ENCODE results near the gene LRTM1.

Gene LRTM1

DNA sequence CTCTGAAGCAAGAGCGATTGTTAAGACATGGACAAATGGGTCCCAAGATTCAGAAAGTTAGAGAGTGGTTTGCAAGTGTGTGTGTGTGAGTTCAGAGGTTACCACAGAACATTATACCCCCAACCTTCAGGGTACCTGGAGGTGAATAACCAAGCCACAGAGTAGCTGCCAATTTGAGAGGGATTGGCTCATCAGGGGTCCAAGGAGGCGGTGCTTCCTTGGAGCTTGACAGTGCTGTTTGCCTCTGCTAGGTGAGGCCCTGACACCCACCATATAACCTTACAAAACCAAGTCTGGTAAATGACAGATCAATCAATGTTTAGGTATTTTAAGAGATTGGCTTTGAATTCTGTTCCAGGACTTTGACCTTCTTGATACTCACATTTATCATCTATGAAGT is 35.7 kb downstream of the LRTM1 start:
- no peak for TF ChIP-seq GATA3 (IDR thresholded peaks at IDR 0.05; ENCODE audit: low read depth, low read length)
- TF ChIP-seq GATA2 (IDR thresholded peaks at IDR 0.05; ENCODE audit: low read depth, low read length) = no peak

DNA sequence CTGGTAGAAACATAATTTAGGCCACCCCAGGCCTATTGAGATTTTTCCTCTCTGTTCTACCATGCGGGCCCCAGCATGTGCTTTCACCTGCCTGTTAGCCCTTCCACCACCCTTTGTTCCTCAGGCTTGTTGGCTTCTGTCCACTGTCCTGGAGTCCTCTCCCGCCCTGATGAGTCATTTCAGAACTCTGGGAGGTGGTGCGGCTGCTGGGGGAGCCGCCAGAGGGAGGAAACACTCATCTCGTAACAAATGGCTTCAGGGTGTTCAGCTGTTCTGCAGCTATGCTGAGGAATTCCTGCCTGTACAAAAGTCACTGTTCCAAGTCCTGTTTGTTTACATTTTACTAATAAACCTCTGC is 36.3 kb downstream of the LRTM1 start:
- TF ChIP-seq GATA2 (IDR thresholded peaks at IDR 0.05; ENCODE audit: low read depth, low read length) (no peak), GATA3 (IDR thresholded peaks at IDR 0.05; ENCODE audit: low read depth, low read length) (no peak)

DNA sequence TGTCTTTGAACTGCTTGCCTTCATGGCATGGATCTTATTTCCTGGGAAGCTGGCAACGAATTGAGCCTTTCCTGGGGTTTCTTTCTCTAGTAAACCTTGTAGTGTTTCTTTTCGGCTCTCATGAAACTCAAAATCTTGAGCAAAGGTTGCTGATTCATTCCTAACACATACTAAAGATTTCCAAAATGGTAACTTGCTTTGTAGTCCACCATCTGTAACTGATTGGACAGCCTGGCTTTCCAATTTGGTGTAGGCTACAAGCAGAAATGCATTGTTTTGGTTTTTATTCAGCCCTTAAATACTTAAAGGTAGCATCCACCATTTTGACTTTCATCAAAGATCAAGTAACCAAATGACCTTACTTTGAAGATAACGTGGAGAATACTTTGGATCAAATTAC is 38.1 kb downstream of the LRTM1 start:
- TF ChIP-seq GATA2 (IDR thresholded peaks at IDR 0.05; ENCODE audit: low read depth, low read length) (no peak), GATA3 (IDR thresholded peaks at IDR 0.05; ENCODE audit: low read depth, low read length) (no peak)

DNA sequence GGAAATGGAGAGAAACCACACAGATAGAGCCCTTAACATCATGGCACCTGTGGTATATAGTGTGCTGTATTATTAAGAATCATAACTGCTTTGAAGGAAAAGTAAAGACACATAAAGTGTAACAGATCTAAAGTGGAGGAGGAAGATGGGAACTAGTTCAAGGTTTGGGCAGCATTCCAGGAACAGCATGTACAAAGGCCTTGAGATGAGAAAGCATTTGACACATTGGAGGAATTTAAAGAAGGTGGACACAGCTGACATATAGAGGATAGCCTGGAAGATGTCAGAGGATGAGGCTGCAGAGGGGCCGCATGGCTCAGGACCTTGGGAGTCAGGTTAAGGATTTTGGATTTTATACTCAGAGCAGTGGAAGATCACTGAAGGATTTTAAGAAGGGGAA is 39.0 kb downstream of the LRTM1 start:
- TF ChIP-seq GATA2 (IDR thresholded peaks at IDR 0.05; ENCODE audit: low read depth, low read length) (no peak), GATA3 (IDR thresholded peaks at IDR 0.05; ENCODE audit: low read depth, low read length) (no peak)

DNA sequence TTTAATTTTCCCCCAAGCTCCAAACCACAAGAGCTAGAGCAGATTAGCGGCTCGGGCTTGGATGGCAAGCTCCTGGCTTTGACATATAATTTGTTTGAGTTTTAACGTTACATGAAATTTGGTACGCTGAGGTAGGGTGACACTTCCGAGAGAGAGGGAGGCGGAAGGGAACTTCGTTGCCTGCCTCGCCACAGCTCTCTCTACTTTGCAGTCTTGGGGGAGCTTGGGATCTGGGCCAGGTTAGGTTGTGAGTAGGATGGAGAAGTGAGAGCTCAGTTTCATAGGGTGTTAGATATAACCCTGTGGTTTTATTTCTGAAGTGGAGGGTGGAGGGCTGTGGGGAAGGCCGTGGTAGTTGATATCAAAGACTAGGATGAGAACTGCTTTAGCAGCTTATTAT is 39.7 kb downstream of the LRTM1 start:
- TF ChIP-seq GATA2 (IDR thresholded peaks at IDR 0.05; ENCODE audit: low read depth, low read length) = no peak
- TF ChIP-seq GATA3 (IDR thresholded peaks at IDR 0.05; ENCODE audit: low read depth, low read length) = no peak

DNA sequence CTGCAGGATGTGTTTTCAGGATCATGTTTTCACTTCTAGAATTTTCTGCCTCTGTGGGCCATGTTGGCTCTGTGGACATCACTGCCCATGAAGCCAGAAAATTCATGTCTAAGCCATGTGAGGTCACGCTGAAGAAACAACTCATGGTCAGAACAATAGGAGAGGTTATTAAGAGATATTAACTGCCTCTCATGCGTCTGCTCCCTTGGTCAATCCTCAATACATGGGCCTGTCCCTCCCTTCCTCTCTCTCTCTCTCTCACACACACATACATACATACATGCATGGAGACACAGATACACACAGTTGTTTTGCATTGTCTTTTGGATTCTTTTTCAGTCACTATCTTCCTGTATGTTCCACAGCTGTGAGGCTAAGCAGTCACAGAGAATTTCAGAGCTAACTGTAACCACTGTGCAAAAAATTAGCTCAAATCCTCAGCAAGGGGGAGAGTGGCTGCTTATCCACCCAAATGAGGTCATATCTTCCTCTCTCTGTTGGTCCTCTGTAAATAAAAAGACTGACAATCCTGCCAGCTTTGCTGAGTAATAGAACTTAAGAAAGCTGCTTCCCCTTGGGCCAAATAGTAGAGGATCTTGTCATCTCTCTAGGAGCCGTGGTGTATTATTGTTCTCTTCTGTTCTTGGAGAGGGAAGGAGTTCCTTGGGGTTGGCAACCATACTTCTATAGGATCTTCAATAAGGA is 45.6 kb downstream of the LRTM1 start:
- no peak for TF ChIP-seq GATA3 (IDR thresholded peaks at IDR 0.05; ENCODE audit: low read depth, low read length)
- TF ChIP-seq GATA2 (IDR thresholded peaks at IDR 0.05; ENCODE audit: low read depth, low read length) = no peak

DNA sequence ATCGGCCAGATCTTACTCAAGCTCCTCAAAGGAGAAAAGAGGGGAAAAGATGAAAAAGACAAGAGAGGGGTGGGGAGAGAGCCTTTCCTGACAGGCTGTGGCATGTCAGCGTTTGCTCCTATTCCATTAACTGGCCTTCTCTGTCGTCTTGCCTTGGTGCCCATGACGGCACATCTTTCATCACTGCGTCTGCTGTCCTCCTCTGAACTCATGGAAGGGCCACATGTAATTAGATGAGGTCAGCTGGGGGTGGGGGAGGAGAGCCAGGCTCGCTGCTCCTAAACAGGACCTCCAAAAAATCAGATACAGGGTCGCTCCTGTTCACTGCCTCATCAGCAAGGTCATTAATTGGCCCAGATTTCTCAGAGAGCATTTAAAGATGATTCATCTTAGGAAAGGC is 49.7 kb downstream of the LRTM1 start:
- TF ChIP-seq GATA2 (IDR thresholded peaks at IDR 0.05; ENCODE audit: low read depth, low read length) = no peak
- no peak for TF ChIP-seq GATA3 (IDR thresholded peaks at IDR 0.05; ENCODE audit: low read depth, low read length)

DNA sequence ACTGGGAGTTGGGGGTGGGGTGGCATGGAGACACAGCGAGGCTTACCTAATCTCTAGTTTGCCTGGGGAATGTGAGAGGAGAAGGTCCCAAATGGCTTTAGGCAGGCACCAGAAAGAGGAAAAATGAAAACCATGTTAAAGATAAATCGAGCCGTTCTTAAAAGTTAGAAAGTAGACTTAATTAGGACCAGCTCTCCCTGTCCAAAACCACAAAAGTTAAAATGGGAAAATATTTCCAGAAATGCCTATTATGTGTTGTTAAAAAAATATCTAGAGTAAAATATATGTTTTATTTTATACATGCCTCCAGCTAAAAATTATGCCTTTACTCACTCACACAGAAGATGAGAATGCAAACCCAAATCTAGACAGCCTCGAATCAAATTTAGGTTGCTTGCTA is 50.1 kb downstream of the LRTM1 start:
- no peak for TF ChIP-seq GATA3 (IDR thresholded peaks at IDR 0.05; ENCODE audit: low read depth, low read length)
- TF ChIP-seq GATA2 (IDR thresholded peaks at IDR 0.05; ENCODE audit: low read depth, low read length) = no peak

DNA sequence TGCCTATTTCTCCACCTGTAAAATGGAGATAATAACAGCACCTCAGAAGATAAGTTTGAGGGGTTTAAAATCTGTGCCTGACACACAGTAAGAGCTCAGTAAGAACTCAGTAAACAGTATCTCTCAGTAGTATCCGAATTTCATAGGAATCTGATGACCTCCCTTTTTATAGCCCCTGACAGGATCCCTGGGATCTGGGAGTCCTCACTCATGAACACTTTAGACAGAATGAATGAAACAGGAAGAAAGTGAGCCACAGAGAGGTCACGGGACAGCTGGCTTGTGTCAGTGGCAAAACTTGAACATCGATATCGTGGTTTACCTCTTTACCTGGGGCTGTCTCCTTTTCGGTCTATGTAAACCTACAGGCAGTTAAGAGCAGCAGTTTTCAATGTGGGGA is 51.2 kb downstream of the LRTM1 start:
- no peak for TF ChIP-seq GATA3 (IDR thresholded peaks at IDR 0.05; ENCODE audit: low read depth, low read length)
- no peak for TF ChIP-seq GATA2 (IDR thresholded peaks at IDR 0.05; ENCODE audit: low read depth, low read length)

DNA sequence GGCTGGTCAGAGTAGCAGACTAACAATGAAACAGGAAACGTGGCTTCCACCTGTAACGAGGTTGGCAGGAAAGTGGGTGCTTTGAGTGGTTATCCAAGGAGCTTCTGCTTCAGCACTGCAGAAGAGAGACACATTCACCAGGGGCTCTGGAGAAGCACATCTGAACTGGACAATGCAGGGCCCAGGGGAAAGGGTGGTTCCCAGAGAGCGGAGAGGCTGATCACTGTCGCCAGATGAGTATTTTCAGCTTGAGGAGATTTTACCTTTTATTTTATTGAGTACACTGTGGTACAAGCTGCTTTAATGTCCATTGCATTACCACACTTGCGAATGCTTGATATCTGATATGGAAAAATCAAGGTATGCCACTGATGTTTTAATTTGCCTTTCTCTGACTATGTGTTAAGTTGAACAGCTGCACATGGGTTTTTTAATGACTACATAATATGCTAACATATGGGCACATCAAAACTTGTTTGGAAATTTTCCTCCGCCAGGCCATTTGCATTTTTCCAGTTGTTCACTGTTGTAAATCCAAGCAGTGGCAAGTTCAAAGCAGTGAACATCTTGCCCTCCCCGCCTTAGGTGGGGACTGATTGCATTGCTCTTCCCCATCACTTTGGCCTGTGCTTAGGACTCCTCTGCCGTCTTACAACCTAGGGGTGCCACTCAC is 52.1 kb downstream of the LRTM1 start:
- no peak for TF ChIP-seq GATA2 (IDR thresholded peaks at IDR 0.05; ENCODE audit: low read depth, low read length)
- TF ChIP-seq GATA3 (IDR thresholded peaks at IDR 0.05; ENCODE audit: low read depth, low read length) = no peak

DNA sequence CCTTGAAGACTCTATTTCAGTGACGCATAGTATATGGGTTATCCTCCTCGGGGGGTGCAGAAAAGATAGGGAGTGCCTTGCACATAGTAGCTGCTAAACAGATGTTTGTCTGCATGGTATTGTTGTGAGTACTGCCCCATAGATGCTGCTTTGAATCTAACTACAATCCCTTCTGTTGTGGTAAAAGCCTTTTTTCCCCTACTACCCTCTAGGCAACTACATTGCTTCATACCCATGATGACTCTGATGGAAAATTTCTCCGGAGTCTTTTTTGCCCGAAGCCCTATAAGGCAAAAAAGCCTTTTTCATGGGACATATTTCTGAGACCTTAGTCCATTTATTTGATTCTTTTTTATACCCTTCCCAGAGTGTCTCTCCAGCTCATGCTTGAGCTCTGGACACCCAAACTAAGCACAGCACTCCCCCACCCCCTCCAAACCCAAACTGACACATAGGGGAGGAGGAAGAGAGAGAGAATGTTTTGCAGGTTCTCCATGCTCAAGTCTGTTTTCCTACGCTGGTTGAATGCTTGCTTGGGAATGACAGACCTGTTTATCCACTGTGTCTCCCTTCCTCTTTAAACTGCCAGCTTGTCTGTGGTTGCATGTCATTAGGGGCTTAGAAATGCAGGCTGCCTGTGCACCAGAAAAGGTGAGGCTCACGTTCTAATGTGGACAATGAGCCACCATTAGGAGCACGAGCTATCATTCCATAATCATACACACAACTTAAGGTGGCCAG is 52.9 kb downstream of the LRTM1 start:
- TF ChIP-seq GATA3 (IDR thresholded peaks at IDR 0.05; ENCODE audit: low read depth, low read length) (no peak), GATA2 (IDR thresholded peaks at IDR 0.05; ENCODE audit: low read depth, low read length) (no peak)

DNA sequence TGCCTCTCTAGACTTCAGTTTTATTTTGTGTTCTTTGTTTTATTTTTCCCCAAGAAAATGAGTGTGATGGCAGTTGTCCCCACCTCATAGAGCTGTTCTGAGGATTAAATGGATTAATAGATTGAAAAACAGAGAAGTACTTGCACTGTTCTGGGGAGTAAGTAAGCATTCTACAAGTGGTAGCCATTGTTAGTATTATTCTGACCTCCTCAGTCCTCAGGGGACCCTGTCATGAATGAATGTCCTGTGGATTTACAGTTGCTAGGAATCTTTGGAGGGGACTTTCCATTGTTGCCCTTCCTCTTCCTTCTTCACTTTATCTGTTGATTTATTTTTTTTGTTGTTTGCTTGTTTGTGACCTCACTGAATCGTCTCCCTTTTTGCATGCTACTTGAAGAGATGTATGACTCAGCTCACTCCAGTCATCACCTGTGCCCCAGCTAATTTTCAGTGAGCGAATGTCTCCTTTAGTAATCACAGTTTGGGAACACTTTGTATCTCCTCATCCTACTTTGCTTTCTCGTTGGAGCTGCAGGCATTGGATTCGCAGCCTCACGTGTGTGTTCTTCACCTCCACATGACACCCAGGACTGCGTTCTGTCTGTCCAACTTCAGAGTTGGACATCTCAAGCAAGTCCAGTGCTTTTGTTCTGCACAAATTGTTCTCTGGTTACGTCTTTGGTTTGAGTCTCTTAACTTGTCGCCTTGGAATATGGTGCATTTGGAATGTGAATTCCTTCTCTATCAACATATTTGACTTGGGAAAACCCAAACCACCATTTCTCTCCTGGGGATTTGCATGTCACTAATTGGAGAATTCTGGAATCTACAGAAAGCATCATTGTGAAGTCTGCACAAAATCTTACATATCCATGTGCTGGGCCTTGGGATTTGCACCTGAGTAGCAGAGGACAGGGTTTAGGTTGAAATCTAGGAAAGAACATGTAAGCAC is 54.5 kb downstream of the LRTM1 start:
- no peak for TF ChIP-seq GATA2 (IDR thresholded peaks at IDR 0.05; ENCODE audit: low read depth, low read length)
- TF ChIP-seq GATA3 (IDR thresholded peaks at IDR 0.05; ENCODE audit: low read depth, low read length) = no peak

DNA sequence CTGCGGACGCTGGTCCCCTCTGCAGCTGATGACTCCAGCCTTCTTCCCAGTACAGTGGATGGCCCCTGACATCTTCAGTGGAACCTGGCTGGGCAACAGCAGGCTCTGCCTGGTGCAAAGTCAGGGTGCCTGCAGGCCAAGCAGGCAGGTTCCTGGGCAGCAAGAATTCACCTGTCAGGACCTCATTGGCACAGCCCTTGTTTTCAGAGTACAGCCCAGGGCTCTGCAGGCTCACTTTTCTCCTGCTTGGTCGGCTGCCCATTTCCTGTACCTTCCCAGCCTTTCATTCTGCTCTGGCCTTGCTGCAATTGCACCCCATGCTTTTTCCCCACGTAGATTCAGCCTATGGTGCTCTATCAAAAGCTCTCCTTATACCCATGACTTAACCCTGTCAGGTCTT is 56.0 kb downstream of the LRTM1 start:
- TF ChIP-seq GATA3 (IDR thresholded peaks at IDR 0.05; ENCODE audit: low read depth, low read length) = no peak
- no peak for TF ChIP-seq GATA2 (IDR thresholded peaks at IDR 0.05; ENCODE audit: low read depth, low read length)

DNA sequence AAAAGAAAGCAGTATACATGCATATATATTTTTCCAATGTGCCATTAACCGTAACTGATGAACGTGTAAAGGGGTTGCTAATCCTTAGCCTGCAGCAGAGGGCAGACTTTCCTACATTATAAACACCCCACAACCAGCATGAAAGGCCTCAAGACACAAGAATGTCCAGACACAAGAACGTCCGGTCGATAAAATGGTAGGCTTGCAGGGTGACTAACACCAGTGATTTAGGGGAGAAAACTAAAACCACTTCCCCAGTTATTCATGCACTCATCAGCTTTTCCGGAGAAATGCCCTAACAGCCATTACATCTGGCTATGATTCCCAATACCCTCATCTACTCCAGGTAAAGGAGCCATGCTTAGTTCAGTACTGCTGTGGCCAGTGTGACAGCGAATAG is 57.4 kb downstream of the LRTM1 start:
- TF ChIP-seq GATA2 (IDR thresholded peaks at IDR 0.05; ENCODE audit: low read depth, low read length) (no peak), GATA3 (IDR thresholded peaks at IDR 0.05; ENCODE audit: low read depth, low read length) (no peak)

All from SH-SY5Y (cell line).